ENCODE measurements around the gene GLRX2. TPM values are rescaled to one million over a fixed set of nuclear protein-coding genes. Genes with fewer than 3 reads are reported as not detected.

The GLRX2 gene
- total and polyA plus RNA-seq, 11 donors = 11.0 to 102 (median 31.5) TPM

DNA sequence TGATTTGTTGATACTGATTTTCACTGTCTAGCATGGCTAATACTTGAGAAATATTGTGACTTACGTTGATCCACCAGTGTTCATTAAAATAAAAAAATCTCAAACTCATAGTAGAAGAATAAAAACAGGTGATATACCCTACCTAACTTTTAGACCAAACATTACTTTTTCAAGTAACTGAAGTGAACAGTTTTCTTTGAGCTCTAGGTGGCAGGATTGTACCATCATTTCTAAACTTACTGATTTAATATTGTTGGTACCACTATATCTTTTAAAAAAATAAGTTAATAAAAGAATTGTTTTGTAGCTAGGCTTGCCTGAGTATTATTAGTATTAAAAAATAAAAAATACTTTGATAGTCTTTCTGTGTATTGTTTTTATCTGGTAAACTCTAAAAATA is 38.1 kb upstream of the GLRX2 start:
- 81 to 93% (median 82%) methylated on average over 1 of the region's 1 CpG for WGBS, 4 donors
- no peak for TF ChIP-seq POLR2A (IDR thresholded peaks at IDR 0.05)
- TF ChIP-seq, protein P1, sequence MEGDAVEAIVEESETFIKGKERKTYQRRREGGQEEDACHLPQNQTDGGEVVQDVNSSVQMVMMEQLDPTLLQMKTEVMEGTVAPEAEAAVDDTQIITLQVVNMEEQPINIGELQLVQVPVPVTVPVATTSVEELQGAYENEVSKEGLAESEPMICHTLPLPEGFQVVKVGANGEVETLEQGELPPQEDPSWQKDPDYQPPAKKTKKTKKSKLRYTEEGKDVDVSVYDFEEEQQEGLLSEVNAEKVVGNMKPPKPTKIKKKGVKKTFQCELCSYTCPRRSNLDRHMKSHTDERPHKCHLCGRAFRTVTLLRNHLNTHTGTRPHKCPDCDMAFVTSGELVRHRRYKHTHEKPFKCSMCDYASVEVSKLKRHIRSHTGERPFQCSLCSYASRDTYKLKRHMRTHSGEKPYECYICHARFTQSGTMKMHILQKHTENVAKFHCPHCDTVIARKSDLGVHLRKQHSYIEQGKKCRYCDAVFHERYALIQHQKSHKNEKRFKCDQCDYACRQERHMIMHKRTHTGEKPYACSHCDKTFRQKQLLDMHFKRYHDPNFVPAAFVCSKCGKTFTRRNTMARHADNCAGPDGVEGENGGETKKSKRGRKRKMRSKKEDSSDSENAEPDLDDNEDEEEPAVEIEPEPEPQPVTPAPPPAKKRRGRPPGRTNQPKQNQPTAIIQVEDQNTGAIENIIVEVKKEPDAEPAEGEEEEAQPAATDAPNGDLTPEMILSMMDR (IDR thresholded peaks at IDR 0.05) = peak in 10 of 12 donors; percentile 17 to 51 (median 34)
- intact Hi-C loops (cut with DNase I) = loop anchor here in 2 of 10 donors (5.0 kb wide), 2 partner anchors 609 to 1154 kb away; no protein-coding TSS in a partner anchor
- Histone ChIP-seq H3K4me1 (peaks cover 0 to 18% (median 2%) of the 10 kb centered on the region in 12 donors), H3K36me3 (peaks cover 0 to 96% (median 81%) of the 10 kb centered on the region in 9 donors), H3K27me3 (no peaks in the 10 kb centered on the region), H3K9me3 (no peaks in the 10 kb centered on the region), H3K27ac (peak overlapping the region in 1 of 12 donors; percentile 4), H3K4me3 (no peak overlapping the region)
- DNase-seq = no peak
- ATAC-seq = no peak

GRCh38 chr1:193142409-193142808 is 37.2 kb upstream of the GLRX2 start:
- no peak for DNase-seq
- 33 to 48% (median 46%) methylated on average over 2 of the region's 2 CpGs for WGBS, 4 donors
- peaks cover 0 to 96% (median 81%) of the 10 kb centered on the region in 9 donors for H3K36me3 ChIP-seq
- intact Hi-C loops (cut with DNase I) = loop anchor here in 2 of 10 donors (5.0 kb wide), 2 partner anchors 610 to 1155 kb away; no protein-coding TSS in a partner anchor
- ATAC-seq = no peak
- no peaks in the 10 kb centered on the region for H3K9me3 ChIP-seq
- H3K4me3 ChIP-seq = no peak overlapping the region
- no peaks in the 10 kb centered on the region for H3K27me3 ChIP-seq
- H3K27ac ChIP-seq = peak overlapping the region in 1 of 12 donors; percentile 4
- H3K4me1 ChIP-seq = peaks cover 0 to 18% (median 2%) of the 10 kb centered on the region in 12 donors
- TF ChIP-seq POLR2A (IDR thresholded peaks at IDR 0.05) = no peak
- TF ChIP-seq, protein P1 (IDR thresholded peaks at IDR 0.05) = no peak

DNA sequence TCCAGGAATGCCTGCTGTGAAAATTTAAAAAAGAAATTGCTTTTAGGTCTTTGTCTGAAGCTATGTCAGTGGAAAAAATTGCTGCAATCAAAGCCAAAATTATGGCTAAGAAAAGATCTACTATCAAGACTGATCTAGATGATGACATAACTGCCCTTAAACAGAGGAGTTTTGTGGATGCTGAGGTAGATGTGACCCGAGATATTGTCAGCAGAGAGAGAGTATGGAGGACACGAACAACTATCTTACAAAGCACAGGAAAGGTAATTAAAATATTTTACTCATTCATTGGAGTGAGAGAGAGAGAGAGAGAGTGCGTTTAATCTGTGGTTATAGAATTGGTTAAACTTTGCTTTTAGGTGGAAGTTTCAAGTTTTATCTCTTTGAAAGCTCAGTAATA is 36.6 kb upstream of the GLRX2 start:
- Histone ChIP-seq H3K36me3 (peaks cover 0 to 96% (median 85%) of the 10 kb centered on the region in 9 donors), H3K4me3 (no peak overlapping the region), H3K27me3 (no peaks in the 10 kb centered on the region), H3K27ac (no peak overlapping the region), H3K4me1 (peaks cover 0 to 18% (median 2%) of the 10 kb centered on the region in 12 donors), H3K9me3 (no peaks in the 10 kb centered on the region)
- ATAC-seq = no peak
- WGBS, 4 donors = 76 to 78% (median 76%) methylated on average over 3 of the region's 3 CpGs
- intact Hi-C loops (cut with DNase I) = loop anchor here in 2 of 10 donors (5.0 kb wide), 2 partner anchors 610 to 1155 kb away; no protein-coding TSS in a partner anchor
- no peak for DNase-seq
- TF ChIP-seq, protein P1 (IDR thresholded peaks at IDR 0.05) = no peak
- TF ChIP-seq POLR2A (IDR thresholded peaks at IDR 0.05) = no peak

DNA sequence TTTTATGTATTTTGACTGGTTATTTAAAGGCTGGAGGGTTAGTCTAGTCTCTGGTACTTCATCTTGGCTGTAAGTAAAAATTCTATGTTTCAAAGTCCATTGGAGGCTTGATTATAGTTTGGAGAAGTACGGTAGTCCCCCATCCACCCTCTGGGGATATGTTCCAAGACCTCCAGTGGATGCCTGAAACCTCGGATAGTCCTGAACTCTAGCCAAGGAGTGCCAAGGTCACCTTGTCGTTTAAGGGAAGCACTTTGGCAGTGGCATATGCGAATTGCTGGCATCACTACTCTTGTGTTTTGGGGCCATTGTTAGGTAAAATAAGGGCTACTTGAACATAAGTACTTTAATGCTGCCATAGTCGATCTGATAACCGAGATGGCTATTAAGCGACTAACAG is 35.0 kb upstream of the GLRX2 start:
- H3K27ac ChIP-seq = peak overlapping the region in 1 of 12 donors; percentile 3
- no peak for TF ChIP-seq POLR2A (IDR thresholded peaks at IDR 0.05)
- TF ChIP-seq, protein P1 (IDR thresholded peaks at IDR 0.05) = no peak
- 63 to 77% (median 70%) methylated on average over 7 of the region's 7 CpGs for WGBS, 4 donors
- peaks cover 0 to 18% (median 2%) of the 10 kb centered on the region in 12 donors for H3K4me1 ChIP-seq
- ATAC-seq (peak in 2 of 4 donors; percentile 50 to 59), DNase-seq (no peak)
- H3K36me3 ChIP-seq = peaks cover 0 to 96% (median 88%) of the 10 kb centered on the region in 9 donors
- no peak overlapping the region for H3K4me3 ChIP-seq
- no peaks in the 10 kb centered on the region for H3K9me3 ChIP-seq
- intact Hi-C loops (cut with DNase I) = loop anchor here in 2 of 10 donors (5.0 kb wide), 2 partner anchors 612 to 1157 kb away; no protein-coding TSS in a partner anchor
- H3K27me3 ChIP-seq = no peaks in the 10 kb centered on the region

All from heart left ventricle (tissue), 16 donors.